GM12878 (cell line): ENCODE data around the gene SLC4A9. TPM values are rescaled to one million over a fixed set of nuclear protein-coding genes. Genes with fewer than 3 reads are reported as not detected.

ENCODE experiments used
- ATAC-seq: fragments of 200-7000 bp; cut with Tn5 transposase; 3 replicates; pipeline ENCODE4 v1.9.1; 2020; ENCODE audit warnings: mild to moderate bottlenecking, moderate library complexity
- BruUV-seq: library from RNA; stranded (reverse); fragments of 400-500 nt; replicated peaks from 2 replicates; lab custom pipeline; 2021; lab: Mats Ljungman, UMichigan
- CTCF ChIA-PET: fragments of 300-600 bp; sonication (Branson Sonifier 250); formaldehyde crosslinking; extraction: SDS; loops from one replicate; lab custom pipeline; 2021; ENCODE audit warnings: inconsistent platforms; lab: Yijun Ruan, JAX
- POLR2A ChIA-PET: fragments of 350-600 bp; formaldehyde crosslinking; extraction: SDS; loops from one replicate; lab custom pipeline; 2021; ENCODE audit warnings: inconsistent platforms; lab: Charles Lee
- RAD21 ChIA-PET: fragments of 300-600 bp; sonication (Branson Sonifier 250); formaldehyde crosslinking; loops from one replicate; lab custom pipeline; 2023; ENCODE audit warnings: antibody characterized with exemption; ENCODE audit not compliant: unreplicated experiment; lab: Charles Lee
- SMC1A ChIA-PET: fragments of 300-600 bp; sonication (Branson Sonifier 250); formaldehyde crosslinking; loops from one replicate; lab custom pipeline; 2023; ENCODE audit not compliant: unreplicated experiment, uncharacterized antibody; lab: Charles Lee
- DNase-seq: peaks from one replicate; pipeline ENCODE4 v3.0.0-alpha.2; 2011; ENCODE audit warnings: low read depth, low spot score
- FAIRE-seq: peaks from 3 replicates; lab custom pipeline; 2011; peaks lifted over from hg19 to GRCh38; lab: Jason Lieb, UNC
- H2AFZ ChIP-seq: 2 replicates; pipeline ENCODE4 v1.6.0; 2011; ENCODE audit warnings: low read depth, low read length, control low read depth; ENCODE audit not compliant: control insufficient read depth
- H3K27ac ChIP-seq: 2 replicates; pipeline ENCODE4 v1.5.1; 2011; ENCODE audit warnings: control low read depth; ENCODE audit not compliant: control insufficient read depth, insufficient read depth
- H3K27me3 ChIP-seq, 2 experiments: replicated peaks in 1 of 2; 2 replicates each; pipeline versions ENCODE4 v1.6.0 to v1.6.1; 2011; ENCODE audit warnings: low read length in 1 of 2; ENCODE audit not compliant: control insufficient read depth in 2 of 2, insufficient read depth in 2 of 2
- H3K36me3 ChIP-seq, 2 experiments: 2 replicates each; pipeline ENCODE4 v1.5.1; 2011; ENCODE audit warnings: low read length in 1 of 2; ENCODE audit not compliant: control insufficient read depth in 2 of 2, insufficient read depth in 2 of 2
- H3K4me1 ChIP-seq: 2 replicates; pipeline ENCODE4 v1.6.1; 2011; ENCODE audit warnings: mild to moderate bottlenecking, low read length, moderate library complexity, mixed read lengths; ENCODE audit not compliant: control insufficient read depth, insufficient read depth
- H3K4me2 ChIP-seq: 2 replicates; pipeline ENCODE4 v1.6.0; 2011; ENCODE audit warnings: control low read depth; ENCODE audit not compliant: control insufficient read depth, insufficient read depth
- H3K4me3 ChIP-seq: fragments of 200-600 bp; sonication (generic); 2 replicates; pipeline ENCODE4 v1.5.1; 2016
- H3K79me2 ChIP-seq: 2 replicates; pipeline ENCODE4 v1.6.0; 2011; ENCODE audit warnings: low read length; ENCODE audit not compliant: control insufficient read depth, insufficient read depth
- H3K9ac ChIP-seq: 2 replicates; pipeline ENCODE4 v1.8.0; 2011; ENCODE audit warnings: low read length, control low read depth, mixed read lengths; ENCODE audit not compliant: control insufficient read depth, insufficient read depth
- H3K9me3 ChIP-seq: replicated peaks from 3 replicates; pipeline ENCODE4 v1.5.1; 2011; ENCODE audit warnings: mild to moderate bottlenecking, low read length; ENCODE audit not compliant: control insufficient read depth, insufficient read depth
- H4K20me1 ChIP-seq: 2 replicates; pipeline ENCODE4 v1.6.0; 2011; ENCODE audit not compliant: control insufficient read depth, insufficient read depth
- ASH2L ChIP-seq: fragments of 300-600, 200-600 bp; sonication (generic); IDR thresholded peaks from 2 replicates; pipeline ENCODE4 v1.6.1; 2017; ENCODE audit warnings: low read depth, mild to moderate bottlenecking, borderline replicate concordance
- BRCA1 ChIP-seq: IDR thresholded peaks from 2 replicates; pipeline ENCODE4 v1.6.1; 2011; ENCODE audit warnings: low read depth, low read length, improper control_type of control experiment
- HDAC2 ChIP-seq: fragments of 200-600 bp; sonication (generic); IDR thresholded peaks from 2 replicates; pipeline ENCODE4 v1.6.1; 2017
- KLF5 ChIP-seq: fragments of 450-650 bp; IDR thresholded peaks from 2 replicates; pipeline ENCODE4 v1.6.1; 2014; ENCODE audit warnings: mild to moderate bottlenecking; ENCODE audit not compliant: partially characterized antibody
- MTA3 ChIP-seq: IDR thresholded peaks from 2 replicates; pipeline ENCODE4 v1.6.1; 2012; ENCODE audit warnings: low read length, inconsistent platforms, borderline replicate concordance
- NBN ChIP-seq: fragments of 450-650 bp; IDR thresholded peaks from 2 replicates; pipeline ENCODE4 v1.6.1; 2016
- SMARCA5 ChIP-seq: fragments of 450-650 bp; IDR thresholded peaks from 2 replicates; pipeline ENCODE4 v1.6.1; 2017; ENCODE audit warnings: mild to moderate bottlenecking
- ZSCAN29 ChIP-seq: fragments of 450-650 bp; IDR thresholded peaks from 2 replicates; pipeline ENCODE4 v1.6.1; 2017; ENCODE audit warnings: mild to moderate bottlenecking, moderate library complexity
- WGBS: methylation state at CpG from one replicate; pipeline ENCODE4 v1.1.6; 2016; ENCODE audit warnings: low lambda C conversion rate; ENCODE audit not compliant: insufficient replicate concordance, insufficient coverage; ENCODE audit errors: missing lambda C conversion rate; 5-methylcytosine and 5-hydroxymethylcytosine counted together
- in situ Hi-C: fragments of 300-500 bp; cut with MboI; formaldehyde crosslinking; loops from 9 replicates; pipeline ENCODE4 v1.14.3; 2018; ENCODE audit warnings: mixed read lengths
- intact Hi-C: fragments of 100-400 bp; cut with micrococcal nuclease; formaldehyde crosslinking; loops from one replicate; pipeline ENCODE4 v1.14.2; 2022; ENCODE audit not compliant: unreplicated experiment
- polyA plus RNA-seq, 11 experiments: library from polyadenylated mRNA; depleted of rRNA in 4 of 11; unstranded in 6 of 11; stranded (reverse) in 5 of 11; fragments of >200 nt; fragmentation: Nextera tagmentation in 4 of 11; fragmentation: Illumina TruSeq in 1 of 11; extraction: Ambion mirVana in 4 of 11; extraction: Trizol in 1 of 11; gene quantifications; 1 replicate in 1 of 11; 2 replicates in 10 of 11; pipeline versions ENCODE4 v1.2.1 to v1.2.3, GENCODE V29; 2011 to 2016; ENCODE audit warnings: inconsistent platforms in 2 of 11, missing spikeins in 2 of 11, low read depth in 1 of 11
- total RNA-seq, 4 experiments: library from RNA; depleted of rRNA in 3 of 4; stranded (reverse); fragments of >200 nt in 3 of 4; fragmentation: Illumina TruSeq in 1 of 4; extraction: Trizol in 1 of 4; gene quantifications; 2 replicates each; pipeline versions ENCODE4 v1.2.1 to v1.2.3, GENCODE V29; 2013 to 2021
- TF ChIP-seq, protein P1 (sequence below), 3 experiments: IDR thresholded peaks in 2 of 3; conservative IDR thresholded peaks in 1 of 3; 2 replicates each; pipeline ENCODE4 v1.5.1; 2011; ENCODE audit warnings: low read depth in 3 of 3, low read length in 3 of 3, mild to moderate bottlenecking in 3 of 3, control low read depth in 2 of 3, moderate library complexity in 2 of 3, inconsistent platforms in 1 of 3, mixed read lengths in 1 of 3; ENCODE audit not compliant: control insufficient read depth in 2 of 3, insufficient read depth in 1 of 3; ENCODE audit errors: extremely low read depth in 1 of 3
- TF ChIP-seq, protein P2 (sequence below): fragments of 150-350 bp; IDR thresholded peaks from 2 replicates; pipeline ENCODE4 v1.6.1; 2016; ENCODE audit warnings: low read depth, low read length

Gene SLC4A9
- total and polyA plus RNA-seq, 10 of the 15 experiments (the other 5 are each of a cell fraction or from before 2014, with no cell fraction given): 0.03 to 0.05 (median 0.05) TPM; not detected in 7

DNA sequence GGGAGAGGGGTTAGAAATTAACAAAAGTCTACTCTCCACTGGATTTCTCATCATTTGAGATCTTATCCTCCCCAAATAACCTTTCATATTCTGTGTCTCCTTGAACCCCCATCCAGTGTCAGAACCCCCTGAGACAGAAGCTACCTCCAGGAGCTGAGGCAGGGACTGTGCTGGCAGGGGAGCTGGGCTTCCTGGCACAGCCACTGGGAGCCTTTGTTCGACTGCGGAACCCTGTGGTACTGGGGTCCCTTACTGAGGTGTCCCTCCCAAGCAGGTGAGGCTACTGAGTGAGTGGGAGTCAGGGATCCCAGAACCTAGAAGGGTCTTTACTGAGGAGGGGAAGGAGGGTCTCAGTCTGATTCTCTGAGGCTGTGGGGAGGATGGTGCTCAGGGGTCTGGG lies 1.9 kb downstream of the SLC4A9 start:
- intact Hi-C loops: loop anchor here (2.0 kb wide), 1 partner anchor 359 kb away; no protein-coding TSS in a partner anchor
- no peak overlapping the region for H3K4me2 ChIP-seq
- no peak overlapping the region for H3K27ac ChIP-seq
- no peaks in the 10 kb centered on the region for H3K79me2 ChIP-seq
- ATAC-seq (no peak), DNase-seq (no peak), FAIRE-seq (no peak)
- ChIA-PET RAD21 (interaction anchor here (4.9 kb wide), 1 partner anchor 359 kb away, joined by 34 read pairs; no protein-coding TSS in a partner anchor), CTCF (interaction anchor here (0.6 to 4.4 kb wide), 5 partner anchors 10 to 360 kb away, joined by 3 to 25 read pairs (median 14); no protein-coding TSS in a partner anchor), POLR2A (no interaction called here), SMC1A (interaction anchor here (1.5 kb wide), 1 partner anchor 116 kb away, joined by 3 read pairs; no protein-coding TSS in a partner anchor)
- no peaks in the 10 kb centered on the region for H3K27me3 ChIP-seq
- peaks cover 9% of the 10 kb centered on the region for H3K4me1 ChIP-seq
- WGBS: 49% methylated on average over 2 of the region's 2 CpGs
- H2AFZ ChIP-seq: no peak overlapping the region
- BruUV-seq: no TSS peak
- H3K9me3 ChIP-seq: no peaks in the 10 kb centered on the region
- no peak for TF ChIP-seq BRCA1
- TF ChIP-seq MTA3: no peak
- no peak for TF ChIP-seq KLF5
- TF ChIP-seq ASH2L: no peak
- no peak for TF ChIP-seq HDAC2
- no peak for TF ChIP-seq SMARCA5
- no peak for TF ChIP-seq NBN
- TF ChIP-seq ZSCAN29: no peak
- TF ChIP-seq, protein P1, sequence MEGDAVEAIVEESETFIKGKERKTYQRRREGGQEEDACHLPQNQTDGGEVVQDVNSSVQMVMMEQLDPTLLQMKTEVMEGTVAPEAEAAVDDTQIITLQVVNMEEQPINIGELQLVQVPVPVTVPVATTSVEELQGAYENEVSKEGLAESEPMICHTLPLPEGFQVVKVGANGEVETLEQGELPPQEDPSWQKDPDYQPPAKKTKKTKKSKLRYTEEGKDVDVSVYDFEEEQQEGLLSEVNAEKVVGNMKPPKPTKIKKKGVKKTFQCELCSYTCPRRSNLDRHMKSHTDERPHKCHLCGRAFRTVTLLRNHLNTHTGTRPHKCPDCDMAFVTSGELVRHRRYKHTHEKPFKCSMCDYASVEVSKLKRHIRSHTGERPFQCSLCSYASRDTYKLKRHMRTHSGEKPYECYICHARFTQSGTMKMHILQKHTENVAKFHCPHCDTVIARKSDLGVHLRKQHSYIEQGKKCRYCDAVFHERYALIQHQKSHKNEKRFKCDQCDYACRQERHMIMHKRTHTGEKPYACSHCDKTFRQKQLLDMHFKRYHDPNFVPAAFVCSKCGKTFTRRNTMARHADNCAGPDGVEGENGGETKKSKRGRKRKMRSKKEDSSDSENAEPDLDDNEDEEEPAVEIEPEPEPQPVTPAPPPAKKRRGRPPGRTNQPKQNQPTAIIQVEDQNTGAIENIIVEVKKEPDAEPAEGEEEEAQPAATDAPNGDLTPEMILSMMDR (IDR thresholded peaks at IDR 0.05 in 2 of 3, conservative IDR thresholded peaks at IDR 0.05 in 1 of 3; ENCODE audit: control insufficient read depth in 2 of 3, extremely low read depth in 1 of 3, insufficient read depth in 1 of 3, low read depth in 3 of 3, low read length in 3 of 3): no peak
- TF ChIP-seq, protein P2, sequence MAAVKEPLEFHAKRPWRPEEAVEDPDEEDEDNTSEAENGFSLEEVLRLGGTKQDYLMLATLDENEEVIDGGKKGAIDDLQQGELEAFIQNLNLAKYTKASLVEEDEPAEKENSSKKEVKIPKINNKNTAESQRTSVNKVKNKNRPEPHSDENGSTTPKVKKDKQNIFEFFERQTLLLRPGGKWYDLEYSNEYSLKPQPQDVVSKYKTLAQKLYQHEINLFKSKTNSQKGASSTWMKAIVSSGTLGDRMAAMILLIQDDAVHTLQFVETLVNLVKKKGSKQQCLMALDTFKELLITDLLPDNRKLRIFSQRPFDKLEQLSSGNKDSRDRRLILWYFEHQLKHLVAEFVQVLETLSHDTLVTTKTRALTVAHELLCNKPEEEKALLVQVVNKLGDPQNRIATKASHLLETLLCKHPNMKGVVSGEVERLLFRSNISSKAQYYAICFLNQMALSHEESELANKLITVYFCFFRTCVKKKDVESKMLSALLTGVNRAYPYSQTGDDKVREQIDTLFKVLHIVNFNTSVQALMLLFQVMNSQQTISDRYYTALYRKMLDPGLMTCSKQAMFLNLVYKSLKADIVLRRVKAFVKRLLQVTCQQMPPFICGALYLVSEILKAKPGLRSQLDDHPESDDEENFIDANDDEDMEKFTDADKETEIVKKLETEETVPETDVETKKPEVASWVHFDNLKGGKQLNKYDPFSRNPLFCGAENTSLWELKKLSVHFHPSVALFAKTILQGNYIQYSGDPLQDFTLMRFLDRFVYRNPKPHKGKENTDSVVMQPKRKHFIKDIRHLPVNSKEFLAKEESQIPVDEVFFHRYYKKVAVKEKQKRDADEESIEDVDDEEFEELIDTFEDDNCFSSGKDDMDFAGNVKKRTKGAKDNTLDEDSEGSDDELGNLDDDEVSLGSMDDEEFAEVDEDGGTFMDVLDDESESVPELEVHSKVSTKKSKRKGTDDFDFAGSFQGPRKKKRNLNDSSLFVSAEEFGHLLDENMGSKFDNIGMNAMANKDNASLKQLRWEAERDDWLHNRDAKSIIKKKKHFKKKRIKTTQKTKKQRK: no peak
- no peak overlapping the region for H3K9ac ChIP-seq
- H4K20me1 ChIP-seq: no peaks in the 10 kb centered on the region
- H3K4me3 ChIP-seq: no peak overlapping the region
- H3K36me3 ChIP-seq: no peaks in the 10 kb centered on the region
- in situ Hi-C loops: loop anchor here (5.0 kb wide), 2 partner anchors 120 to 355 kb away; no protein-coding TSS in a partner anchor
